CD4-positive, alpha-beta T cell (primary cell): Measurements from ENCODE around the gene TP63. TPM values are rescaled to one million over a fixed set of nuclear protein-coding genes. Genes with fewer than 3 reads are reported as not detected.

Experiments
- ATAC-seq: fragments of 200-7000 bp; cut with Tn5 transposase; one replicate; pipeline ENCODE4 v1.10.0; 2022; ENCODE audit warnings: mild to moderate bottlenecking; ENCODE audit not compliant: poor library complexity
- CTCF ChIA-PET: fragments of 350-600 bp; sonication (Branson Sonifier 250); formaldehyde crosslinking; loops from one replicate; lab custom pipeline; 2021; ENCODE audit warnings: antibody characterized with exemption, inconsistent platforms; lab: Charles Lee
- POLR2A ChIA-PET: fragments of 350-600 bp; sonication (Branson Sonifier 250); formaldehyde crosslinking; loops from one replicate; lab custom pipeline; 2021; ENCODE audit warnings: antibody characterized with exemption, inconsistent platforms; lab: Charles Lee
- DNase-seq, 14 experiments: peaks; one replicate each; pipeline ENCODE4 v3.0.0-alpha.2; 2013 to 2020; ENCODE audit warnings: mixed read lengths in 2 of 14
- H3K27ac ChIP-seq, 2 donors: one replicate each; pipeline versions ENCODE4 v1.5.1 to v1.7.0; 2013; ENCODE audit warnings: low read length in 2 of 2, low read depth in 1 of 2, mild to moderate bottlenecking in 1 of 2
- H3K27me3 ChIP-seq, 2 experiments: 1 replicate in 1 of 2; 2 replicates in 1 of 2; pipeline versions ENCODE4 v1.6.1 to v1.7.0; 2013; ENCODE audit warnings: low read length in 2 of 2, control low read depth in 1 of 2, mild to moderate bottlenecking in 1 of 2, moderate library complexity in 1 of 2; ENCODE audit not compliant: insufficient read depth in 2 of 2, control insufficient read depth in 1 of 2
- H3K36me3 ChIP-seq: one replicate; pipeline ENCODE4 v1.6.1; 2013; ENCODE audit warnings: low read length, control low read depth; ENCODE audit not compliant: insufficient read depth
- H3K4me1 ChIP-seq: one replicate; pipeline ENCODE4 v1.6.1; 2013; ENCODE audit warnings: low read length, control low read depth; ENCODE audit not compliant: insufficient read depth
- H3K4me3 ChIP-seq: one replicate; pipeline ENCODE4 v1.5.1; 2013; ENCODE audit warnings: mild to moderate bottlenecking, low read length, moderate library complexity
- H3K9me3 ChIP-seq, 2 experiments: 1 replicate in 1 of 2; 2 replicates in 1 of 2; pipeline versions ENCODE4 v1.6.1 to v1.7.0; 2013; ENCODE audit warnings: low read length in 2 of 2, mild to moderate bottlenecking in 2 of 2, control low read depth in 1 of 2, moderate library complexity in 1 of 2; ENCODE audit not compliant: control insufficient read depth in 1 of 2, insufficient read depth in 1 of 2
- H3K27ac Mint-ChIP-seq: one replicate; pipeline ENCODE4 v1.8.0; 2020; ENCODE audit warnings: mixed read lengths
- H3K27me3 Mint-ChIP-seq: one replicate; pipeline ENCODE4 v1.8.0; 2021; ENCODE audit warnings: mixed read lengths
- H3K36me3 Mint-ChIP-seq: one replicate; pipeline ENCODE4 v1.8.0; 2021; ENCODE audit warnings: low read depth, mixed read lengths
- H3K4me1 Mint-ChIP-seq: one replicate; pipeline ENCODE4 v1.8.0; 2021; ENCODE audit warnings: low read depth, mixed read lengths
- H3K4me3 Mint-ChIP-seq: one replicate; pipeline ENCODE4 v1.8.0; 2020; ENCODE audit warnings: mild to moderate bottlenecking, mixed read lengths
- H3K9me3 Mint-ChIP-seq: one replicate; pipeline ENCODE4 v1.8.0; 2020; ENCODE audit warnings: mixed read lengths
- CTCF ChIP-seq: fragments of 200-600 bp; IDR thresholded peaks from one replicate; pipeline ENCODE4 v1.8.0; 2022; ENCODE audit warnings: antibody characterized with exemption, mild to moderate bottlenecking
- intact Hi-C, 2 experiments: fragments of 100-400 bp; cut with DNase I in 1 of 2; cut with micrococcal nuclease in 1 of 2; formaldehyde crosslinking; loops; one replicate each; pipeline versions ENCODE4 v1.15.1 to v1.9.0; 2023 to 2025; cut with DNase I, micrococcal nuclease
- total RNA-seq, 174 experiments: library from RNA in 2 of 174; stranded (reverse) in 2 of 174; gene quantifications; one replicate each; pipeline ENCODE4 v1.2.3 and lab custom pipeline; 2021 to 2026

Gene TP63
- total RNA-seq, 2 experiments from 2014 or later: 0.31 TPM; not detected in 1

GRCh38 chr3:189792046-189792929, 161.1 kb downstream of the TP63 start:
- H3K4me3 ChIP-seq: no peak overlapping the region
- no peak for TF ChIP-seq CTCF
- DNase-seq: no peak
- no peaks in the 10 kb centered on the region for H3K9me3 Mint-ChIP-seq
- CTCF ChIA-PET: no interaction called here
- H3K9me3 ChIP-seq: no peaks in the 10 kb centered on the region
- H3K27ac ChIP-seq: no peak overlapping the region
- ATAC-seq: no peak
- H3K4me3 Mint-ChIP-seq: no peak overlapping the region
- H3K4me1 Mint-ChIP-seq: peaks cover 28% of the 10 kb centered on the region
- POLR2A ChIA-PET: no interaction called here
- H3K36me3 ChIP-seq: no peaks in the 10 kb centered on the region
- no peaks in the 10 kb centered on the region for H3K27me3 ChIP-seq
- no peaks in the 10 kb centered on the region for H3K27me3 Mint-ChIP-seq
- intact Hi-C loops: no loop called here
- no peaks in the 10 kb centered on the region for H3K36me3 Mint-ChIP-seq
- no peaks in the 10 kb centered on the region for H3K4me1 ChIP-seq
- H3K27ac Mint-ChIP-seq: no peak overlapping the region

GRCh38 chr3:189794518-189794917, 163.3 kb downstream of the TP63 start:
- ATAC-seq (no peak), DNase-seq (no peak)
- no peaks in the 10 kb centered on the region for H3K36me3 Mint-ChIP-seq
- no peak overlapping the region for H3K27ac Mint-ChIP-seq
- CTCF ChIA-PET: no interaction called here
- H3K4me3 Mint-ChIP-seq: no peak overlapping the region
- intact Hi-C loops: no loop called here
- H3K9me3 Mint-ChIP-seq: no peaks in the 10 kb centered on the region
- H3K9me3 ChIP-seq: no peaks in the 10 kb centered on the region
- POLR2A ChIA-PET: no interaction called here
- no peak overlapping the region for H3K4me3 ChIP-seq
- no peak overlapping the region for H3K27ac ChIP-seq
- H3K27me3 Mint-ChIP-seq: no peaks in the 10 kb centered on the region
- peaks cover 28% of the 10 kb centered on the region for H3K4me1 Mint-ChIP-seq
- no peaks in the 10 kb centered on the region for H3K4me1 ChIP-seq
- H3K36me3 ChIP-seq: no peaks in the 10 kb centered on the region
- TF ChIP-seq CTCF: no peak
- no peaks in the 10 kb centered on the region for H3K27me3 ChIP-seq

GRCh38 chr3:189797103-189797750, 166.0 kb downstream of the TP63 start:
- Mint-ChIP-seq H3K27ac (no peak overlapping the region), H3K27me3 (no peaks in the 10 kb centered on the region), H3K36me3 (no peaks in the 10 kb centered on the region), H3K4me3 (no peak overlapping the region), H3K9me3 (no peaks in the 10 kb centered on the region), H3K4me1 (peaks cover 14% of the 10 kb centered on the region)
- Histone ChIP-seq H3K27ac (no peak overlapping the region), H3K4me3 (no peak overlapping the region), H3K4me1 (no peaks in the 10 kb centered on the region), H3K27me3 (no peaks in the 10 kb centered on the region), H3K36me3 (no peaks in the 10 kb centered on the region), H3K9me3 (no peaks in the 10 kb centered on the region)
- DNase-seq (no peak), ATAC-seq (no peak)
- ChIA-PET CTCF (interaction anchor here (1.0 kb wide), 1 partner anchor 12 kb away, joined by 3 read pairs; no protein-coding TSS in a partner anchor), POLR2A (no interaction called here)
- intact Hi-C loops: no loop called here
- no peak for TF ChIP-seq CTCF
